GM21360 (cell line): Measurements from ENCODE around the gene MID1.

Experiments
- ATAC-seq: cut with Tn5 transposase; IDR thresholded peaks from one replicate; pipeline ENCODE4 v1.9.1; 2021; ENCODE audit warnings: mild to moderate bottlenecking, moderate library complexity; ENCODE audit not compliant: unreplicated experiment

MID1 gene

GRCh38 chrX:10453945-10454344 lies 166.4 kb downstream of the MID1 start:
- no peak for ATAC-seq

GRCh38 chrX:10450959-10451355 lies 169.4 kb downstream of the MID1 start:
- ATAC-seq, result no peak

GRCh38 chrX:10450229-10450958 lies 170.0 kb downstream of the MID1 start:
- ATAC-seq, result no peak

- ATAC-seq, result no peak
Observed at GRCh38 chrX:10447564-10448214, 172.7 kb downstream of the MID1 start.

GRCh38 chrX:10444204-10444603 lies 176.2 kb downstream of the MID1 start:
- no peak for ATAC-seq

GRCh38 chrX:10441464-10441863 lies 178.9 kb downstream of the MID1 start:
- no peak for ATAC-seq

GRCh38 chrX:10433296-10433965 lies 187.0 kb downstream of the MID1 start:
- ATAC-seq, result no peak

GRCh38 chrX:10429908-10430307 lies 190.5 kb downstream of the MID1 start:
- ATAC-seq, result no peak

GRCh38 chrX:10427249-10427648 lies 193.1 kb downstream of the MID1 start:
- no peak for ATAC-seq

- ATAC-seq, result no peak
Observed at GRCh38 chrX:10423716-10424115, 196.7 kb downstream of the MID1 start.

GRCh38 chrX:10420134-10420533 lies 200.3 kb downstream of the MID1 start:
- no peak for ATAC-seq

- ATAC-seq, result no peak
Observed at GRCh38 chrX:10416424-10416823, 204.0 kb downstream of the MID1 start.

GRCh38 chrX:10415306-10416001 lies 204.9 kb downstream of the MID1 start:
- no peak for ATAC-seq

- ATAC-seq, result no peak
Observed at GRCh38 chrX:10414862-10415261, 205.5 kb downstream of the MID1 start.

GRCh38 chrX:10414156-10414824 lies 206.1 kb downstream of the MID1 start:
- no peak for ATAC-seq

GRCh38 chrX:10404436-10404835 lies 215.9 kb downstream of the MID1 start:
- ATAC-seq, result no peak

- no peak for ATAC-seq
Observed at GRCh38 chrX:10401239-10401638, 219.1 kb downstream of the MID1 start.

- ATAC-seq, result no peak
Observed at GRCh38 chrX:10399043-10399741, 221.2 kb downstream of the MID1 start.

GRCh38 chrX:10398215-10398614 lies 222.2 kb downstream of the MID1 start:
- ATAC-seq, result no peak

- no peak for ATAC-seq
Observed at GRCh38 chrX:10397349-10397748, 223.0 kb downstream of the MID1 start.
